ENCODE data around the gene PRKCB.

The PRKCB gene

GRCh38 chr16:24253192-24253591 is 417.4 kb downstream of the PRKCB start:
- no peak for DNase-seq (ENCODE audit: low read depth)

- DNase-seq (ENCODE audit: low read depth) = no peak
These were observed 419.9 kb downstream of the PRKCB start, which contains the start of gene CACNG3 for GRCh38 chr16:24255456-24256371. TSS of gene CACNG3 (plus strand) at chr16:24256335. CDS start at chr16:24256755, 420 bp downstream.

- no peak for DNase-seq (ENCODE audit: low read depth)
These were observed 422.2 kb downstream of the PRKCB start for GRCh38 chr16:24257958-24258357.

DNA sequence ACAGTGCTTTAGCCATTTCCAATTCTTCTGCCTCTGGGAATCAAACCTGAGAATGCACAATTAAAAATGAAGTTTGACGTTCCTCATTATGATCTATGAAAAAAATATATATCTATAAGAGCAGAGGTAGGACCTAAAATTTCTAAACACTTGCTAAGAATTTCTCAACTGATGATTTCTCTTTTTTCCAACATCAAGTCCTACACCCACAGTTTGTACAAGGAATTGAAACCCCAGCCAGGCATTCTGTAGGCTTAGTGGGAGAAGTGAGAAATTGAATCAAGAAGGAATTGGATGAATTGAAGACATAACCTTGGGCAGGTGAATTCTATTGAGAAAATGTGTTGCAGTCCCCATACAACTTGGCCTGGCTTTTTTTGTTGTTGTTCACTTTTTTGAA is 423.0 kb downstream of the PRKCB start:
- no peak for DNase-seq (ENCODE audit: low read depth)

- no peak for DNase-seq (ENCODE audit: low read depth)
These were observed 427.0 kb downstream of the PRKCB start for GRCh38 chr16:24262816-24263215.

Measured in non-pigmented ciliary epithelial cell (primary cell).